ENCODE results near the gene HAUS3.

HAUS3 gene

GRCh38 chr4:2253160-2254084, 11.5 kb upstream of the HAUS3 start:
- Histone ChIP-seq H3K27ac (replicated peaks) (no peak overlapping the region), H3K27me3 (ENCODE audit: insufficient read depth, poor library complexity, severe bottlenecking) (no peaks in the 10 kb centered on the region), H3K4me3 (replicated peaks; ENCODE audit: insufficient read depth, low read length) (no peak overlapping the region)
- DNase-seq (ENCODE audit: low read depth in 1 of 2, low spot score in 1 of 2) = no peak
- TF ChIP-seq GABPA (IDR thresholded peaks at IDR 0.05; ENCODE audit: low read depth) = no peak
- no peak for TF ChIP-seq POLR2AphosphoS5 (IDR thresholded peaks at IDR 0.05; ENCODE audit: low read depth)
- TF ChIP-seq, protein P1, sequence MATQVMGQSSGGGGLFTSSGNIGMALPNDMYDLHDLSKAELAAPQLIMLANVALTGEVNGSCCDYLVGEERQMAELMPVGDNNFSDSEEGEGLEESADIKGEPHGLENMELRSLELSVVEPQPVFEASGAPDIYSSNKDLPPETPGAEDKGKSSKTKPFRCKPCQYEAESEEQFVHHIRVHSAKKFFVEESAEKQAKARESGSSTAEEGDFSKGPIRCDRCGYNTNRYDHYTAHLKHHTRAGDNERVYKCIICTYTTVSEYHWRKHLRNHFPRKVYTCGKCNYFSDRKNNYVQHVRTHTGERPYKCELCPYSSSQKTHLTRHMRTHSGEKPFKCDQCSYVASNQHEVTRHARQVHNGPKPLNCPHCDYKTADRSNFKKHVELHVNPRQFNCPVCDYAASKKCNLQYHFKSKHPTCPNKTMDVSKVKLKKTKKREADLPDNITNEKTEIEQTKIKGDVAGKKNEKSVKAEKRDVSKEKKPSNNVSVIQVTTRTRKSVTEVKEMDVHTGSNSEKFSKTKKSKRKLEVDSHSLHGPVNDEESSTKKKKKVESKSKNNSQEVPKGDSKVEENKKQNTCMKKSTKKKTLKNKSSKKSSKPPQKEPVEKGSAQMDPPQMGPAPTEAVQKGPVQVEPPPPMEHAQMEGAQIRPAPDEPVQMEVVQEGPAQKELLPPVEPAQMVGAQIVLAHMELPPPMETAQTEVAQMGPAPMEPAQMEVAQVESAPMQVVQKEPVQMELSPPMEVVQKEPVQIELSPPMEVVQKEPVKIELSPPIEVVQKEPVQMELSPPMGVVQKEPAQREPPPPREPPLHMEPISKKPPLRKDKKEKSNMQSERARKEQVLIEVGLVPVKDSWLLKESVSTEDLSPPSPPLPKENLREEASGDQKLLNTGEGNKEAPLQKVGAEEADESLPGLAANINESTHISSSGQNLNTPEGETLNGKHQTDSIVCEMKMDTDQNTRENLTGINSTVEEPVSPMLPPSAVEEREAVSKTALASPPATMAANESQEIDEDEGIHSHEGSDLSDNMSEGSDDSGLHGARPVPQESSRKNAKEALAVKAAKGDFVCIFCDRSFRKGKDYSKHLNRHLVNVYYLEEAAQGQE (IDR thresholded peaks at IDR 0.05; ENCODE audit: insufficient replicate concordance, low read depth) = no peak
- no peak for TF ChIP-seq SPI1 (IDR thresholded peaks at IDR 0.05; ENCODE audit: borderline replicate concordance, low read depth)
- TF ChIP-seq, protein P2, sequence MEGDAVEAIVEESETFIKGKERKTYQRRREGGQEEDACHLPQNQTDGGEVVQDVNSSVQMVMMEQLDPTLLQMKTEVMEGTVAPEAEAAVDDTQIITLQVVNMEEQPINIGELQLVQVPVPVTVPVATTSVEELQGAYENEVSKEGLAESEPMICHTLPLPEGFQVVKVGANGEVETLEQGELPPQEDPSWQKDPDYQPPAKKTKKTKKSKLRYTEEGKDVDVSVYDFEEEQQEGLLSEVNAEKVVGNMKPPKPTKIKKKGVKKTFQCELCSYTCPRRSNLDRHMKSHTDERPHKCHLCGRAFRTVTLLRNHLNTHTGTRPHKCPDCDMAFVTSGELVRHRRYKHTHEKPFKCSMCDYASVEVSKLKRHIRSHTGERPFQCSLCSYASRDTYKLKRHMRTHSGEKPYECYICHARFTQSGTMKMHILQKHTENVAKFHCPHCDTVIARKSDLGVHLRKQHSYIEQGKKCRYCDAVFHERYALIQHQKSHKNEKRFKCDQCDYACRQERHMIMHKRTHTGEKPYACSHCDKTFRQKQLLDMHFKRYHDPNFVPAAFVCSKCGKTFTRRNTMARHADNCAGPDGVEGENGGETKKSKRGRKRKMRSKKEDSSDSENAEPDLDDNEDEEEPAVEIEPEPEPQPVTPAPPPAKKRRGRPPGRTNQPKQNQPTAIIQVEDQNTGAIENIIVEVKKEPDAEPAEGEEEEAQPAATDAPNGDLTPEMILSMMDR (IDR thresholded peaks at IDR 0.05; ENCODE audit: insufficient read depth, low read length) = no peak

GRCh38 chr4:2252530-2253091, 10.7 kb upstream of the HAUS3 start:
- TF ChIP-seq GABPA (IDR thresholded peaks at IDR 0.05; ENCODE audit: low read depth) = no peak
- TF ChIP-seq POLR2AphosphoS5 (IDR thresholded peaks at IDR 0.05; ENCODE audit: low read depth) = no peak
- TF ChIP-seq, protein P1 (IDR thresholded peaks at IDR 0.05; ENCODE audit: insufficient replicate concordance, low read depth) = no peak
- TF ChIP-seq SPI1 (IDR thresholded peaks at IDR 0.05; ENCODE audit: borderline replicate concordance, low read depth) = no peak
- TF ChIP-seq, protein P2 (IDR thresholded peaks at IDR 0.05; ENCODE audit: insufficient read depth, low read length) = no peak
- no peaks in the 10 kb centered on the region for H3K27me3 ChIP-seq (ENCODE audit: insufficient read depth, poor library complexity, severe bottlenecking)
- H3K4me3 ChIP-seq (replicated peaks; ENCODE audit: insufficient read depth, low read length) = no peak overlapping the region
- H3K27ac ChIP-seq (replicated peaks) = no peak overlapping the region
- DNase-seq (ENCODE audit: low read depth in 1 of 2, low spot score in 1 of 2) = no peak

GRCh38 chr4:2251795-2252529, 10.0 kb upstream of the HAUS3 start:
- TF ChIP-seq, protein P2 (IDR thresholded peaks at IDR 0.05; ENCODE audit: insufficient read depth, low read length) = no peak
- TF ChIP-seq POLR2AphosphoS5 (IDR thresholded peaks at IDR 0.05; ENCODE audit: low read depth) = no peak
- TF ChIP-seq SPI1 (IDR thresholded peaks at IDR 0.05; ENCODE audit: borderline replicate concordance, low read depth) = no peak
- no peak for TF ChIP-seq GABPA (IDR thresholded peaks at IDR 0.05; ENCODE audit: low read depth)
- TF ChIP-seq, protein P1 (IDR thresholded peaks at IDR 0.05; ENCODE audit: insufficient replicate concordance, low read depth) = no peak
- Histone ChIP-seq H3K27me3 (ENCODE audit: insufficient read depth, poor library complexity, severe bottlenecking) (no peaks in the 10 kb centered on the region), H3K27ac (replicated peaks) (no peak overlapping the region), H3K4me3 (replicated peaks; ENCODE audit: insufficient read depth, low read length) (no peak overlapping the region)
- no peak for DNase-seq (ENCODE audit: low read depth in 1 of 2, low spot score in 1 of 2)
